ENCODE results near the gene RTN4RL1. TPM values are rescaled to one million over a fixed set of nuclear protein-coding genes. Genes with fewer than 3 reads are reported as not detected.

The RTN4RL1 gene
- total and polyA plus RNA-seq, 2 of the 13 experiments (the other 11 are each of a cell fraction or from before 2014, with no cell fraction given) = 0.01 TPM; not detected in 1

- Histone ChIP-seq H3K9ac (ENCODE audit: insufficient read depth, low read depth, low read length) (no peak overlapping the region), H3K4me2 (ENCODE audit: low read depth, low read length) (peak overlapping the region; percentile 47), H3K4me3 (replicated peaks in 1 of 3; ENCODE audit: insufficient read depth in 1 of 3, low read depth in 2 of 3, low read length in 3 of 3) (peak overlapping the region in 1 of 3 experiments; percentile 16; a peak in 1 of 6 replicates), H3K9me3 (ENCODE audit: low read length) (no peaks in the 10 kb centered on the region), H3K27me3 (ENCODE audit: control insufficient read depth in 1 of 2, insufficient read depth in 2 of 2, low read length in 2 of 2) (peaks cover 9 to 37% of the 10 kb centered on the region in 2 experiments; a peak in 4 of 5 replicates), H3K36me3 (replicated peaks in 1 of 2; ENCODE audit: control insufficient read depth in 1 of 2, insufficient read depth in 2 of 2, low read length in 2 of 2) (peaks cover 3 to 5% of the 10 kb centered on the region in 2 experiments; a peak in 4 of 5 replicates), H3K79me2 (ENCODE audit: insufficient read depth, low read length) (peaks cover 6% of the 10 kb centered on the region), H3K4me1 (ENCODE audit: insufficient read depth, low read length) (peaks cover 44% of the 10 kb centered on the region), H2AFZ (ENCODE audit: low read length) (no peak overlapping the region), H3K27ac (ENCODE audit: extremely low read length, insufficient read depth, low read length) (no peak overlapping the region), H4K20me1 (ENCODE audit: insufficient read depth, low read length) (peaks cover 4% of the 10 kb centered on the region)
- WGBS (ENCODE audit: low lambda C conversion rate) = 0% methylated on average over 3 of the region's 6 CpGs
- POLR2A ChIA-PET = interaction anchor here (1.9 kb wide), 1 partner anchor 33 kb away, joined by 4 read pairs; no protein-coding TSS in a partner anchor
- no peak for DNase-seq (ENCODE audit: low spot score)
- peak; percentile 2 for ATAC-seq
- CTCF ChIA-PET (ENCODE audit: low intra/inter-chr PET ratio, low total read pairs) = no interaction called here
- intact Hi-C loops (cut with micrococcal nuclease; ENCODE audit: unreplicated experiment) = loop anchor here (10.0 kb wide), 2 partner anchors 54 to 144 kb away; no protein-coding TSS in a partner anchor
- FAIRE-seq = no peak
- no TSS peak for BruUV-seq (replicated peaks)
- peak; percentile 94 for TF ChIP-seq ZFP91 (CRISPR knock-in tag; IDR thresholded peaks at IDR 0.05; ENCODE audit: borderline replicate concordance)
- peak; percentile 29; the same call in 1 of the 2 replicates for TF ChIP-seq ZNF121 (CRISPR knock-in tag; IDR thresholded peaks at IDR 0.05)
- no peak for TF ChIP-seq GFI1 (CRISPR knock-in tag; IDR thresholded peaks at IDR 0.05; ENCODE audit: borderline replicate concordance)
- in situ Hi-C loops (cut with HindIII; ENCODE audit: extremely low pct_ligation_motif_present, low pct_unique_long_range_greater_than_20kb) = loop anchor here (5.0 to 25.0 kb wide), 2 partner anchors 121 to 316 kb away; partner anchors contain the start of genes TLCD2 and WDR81
These were observed 3.6 kb upstream of the RTN4RL1 start for GRCh38 chr17:2028737-2029136.

- Histone ChIP-seq H3K4me1 (ENCODE audit: insufficient read depth, low read length) (peaks cover 44% of the 10 kb centered on the region), H3K9me3 (ENCODE audit: low read length) (no peaks in the 10 kb centered on the region), H3K4me3 (replicated peaks in 1 of 3; ENCODE audit: insufficient read depth in 1 of 3, low read depth in 2 of 3, low read length in 3 of 3) (no peak overlapping the region), H2AFZ (ENCODE audit: low read length) (no peak overlapping the region), H3K27me3 (ENCODE audit: control insufficient read depth in 1 of 2, insufficient read depth in 2 of 2, low read length in 2 of 2) (peaks cover 9 to 39% of the 10 kb centered on the region in 2 experiments), H3K27ac (ENCODE audit: extremely low read length, insufficient read depth, low read length) (no peak overlapping the region), H3K79me2 (ENCODE audit: insufficient read depth, low read length) (peaks cover 6% of the 10 kb centered on the region), H3K4me2 (ENCODE audit: low read depth, low read length) (no peak overlapping the region), H3K9ac (ENCODE audit: insufficient read depth, low read depth, low read length) (no peak overlapping the region), H3K36me3 (replicated peaks in 1 of 2; ENCODE audit: control insufficient read depth in 1 of 2, insufficient read depth in 2 of 2, low read length in 2 of 2) (no peaks in the 10 kb centered on the region), H4K20me1 (ENCODE audit: insufficient read depth, low read length) (peaks cover 4% of the 10 kb centered on the region)
- BruUV-seq (replicated peaks) = no TSS peak
- in situ Hi-C loops (cut with HindIII; ENCODE audit: extremely low pct_ligation_motif_present, low pct_unique_long_range_greater_than_20kb) (loop anchor here (5.0 to 25.0 kb wide), 2 partner anchors 121 to 316 kb away; partner anchors contain the start of genes TLCD2 and WDR81), intact Hi-C loops (cut with micrococcal nuclease; ENCODE audit: unreplicated experiment) (loop anchor here (10.0 kb wide), 2 partner anchors 53 to 143 kb away; no protein-coding TSS in a partner anchor)
- FAIRE-seq (no peak), ATAC-seq (no peak), DNase-seq (ENCODE audit: low spot score) (no peak)
- no peak for TF ChIP-seq FOXM1 (CRISPR knock-in tag; IDR thresholded peaks at IDR 0.05)
- TF ChIP-seq TGIF2 (CRISPR knock-in tag; IDR thresholded peaks at IDR 0.05) = no peak
- TF ChIP-seq ZBTB33 (CRISPR knock-in tag; IDR thresholded peaks at IDR 0.05) = no peak
- 52% methylated on average over 3 of the region's 5 CpGs for WGBS (ENCODE audit: low lambda C conversion rate)
- ChIA-PET CTCF (ENCODE audit: low intra/inter-chr PET ratio, low total read pairs) (no interaction called here), POLR2A (no interaction called here)
These were observed 3.1 kb upstream of the RTN4RL1 start for GRCh38 chr17:2028234-2028614.

Data from HepG2 (cell line).